Mesothelial cell of epicardium (in vitro differentiated cells): ENCODE results near the gene RNF225. TPM values are rescaled to one million over a fixed set of nuclear protein-coding genes. Genes with fewer than 3 reads are reported as not detected.
"Not testable (repeated sequence)": the region's sequence is repeated elsewhere in the genome, so short reads cannot be mapped to it uniquely, and the experiment has no call there.

Source experiments
- DNase-seq, 2 experiments: peaks; one replicate each; pipeline ENCODE4 v3.0.0; 2021; ENCODE audit warnings: low spot score in 2 of 2; ENCODE audit not compliant: unreplicated experiment in 2 of 2
- H3K27ac Mint-ChIP-seq: 2 replicates; pipeline ENCODE4 v1.8.0; 2021; ENCODE audit warnings: mixed read lengths
- H3K27me3 Mint-ChIP-seq: 2 replicates; pipeline ENCODE4 v1.8.0; 2021; ENCODE audit warnings: low read depth, mixed read lengths
- H3K36me3 Mint-ChIP-seq: 2 replicates; pipeline ENCODE4 v1.8.0; 2021; ENCODE audit warnings: mixed read lengths
- H3K4me1 Mint-ChIP-seq: 2 replicates; pipeline ENCODE4 v1.8.0; 2021; ENCODE audit warnings: mixed read lengths
- H3K4me3 Mint-ChIP-seq: 2 replicates; pipeline ENCODE4 v1.8.0; 2021; ENCODE audit warnings: mild to moderate bottlenecking, moderate library complexity, mixed read lengths
- H3K9me3 Mint-ChIP-seq: 2 replicates; pipeline ENCODE4 v1.8.0; 2021; ENCODE audit warnings: mixed read lengths
- CTCF ChIP-seq: fragments of 200-600 bp; sonication (generic); IDR thresholded peaks from one replicate; pipeline ENCODE4 v1.5.0; 2021; ENCODE audit warnings: antibody characterized with exemption; ENCODE audit not compliant: unreplicated experiment
- total RNA-seq: library from RNA; stranded (reverse); gene quantifications from 3 replicates; pipeline ENCODE4 v1.2.1, GENCODE V29; 2021

Gene RNF225
- total RNA-seq, 1 donor from 2014 or later: 0.83 TPM

GRCh38 chr19:58368561-58369360 is 26.7 kb upstream of the RNF225 start:
- Mint-ChIP-seq H3K4me3 (no peak overlapping the region), H3K36me3 (peaks cover 11% of the 10 kb centered on the region), H3K27ac (no peak overlapping the region), H3K4me1 (no peaks in the 10 kb centered on the region), H3K27me3 (no peaks in the 10 kb centered on the region), H3K9me3 (no peaks in the 10 kb centered on the region)
- no peak for DNase-seq
- TF ChIP-seq CTCF: no peak

GRCh38 chr19:58372311-58373133 is 22.9 kb upstream of the RNF225 start:
- Mint-ChIP-seq H3K27me3 (no peaks in the 10 kb centered on the region), H3K4me1 (no peaks in the 10 kb centered on the region), H3K4me3 (no peak overlapping the region), H3K36me3 (peaks cover 7% of the 10 kb centered on the region), H3K9me3 (no peaks in the 10 kb centered on the region), H3K27ac (no peak overlapping the region)
- no peak for DNase-seq
- peak; percentile 30 for TF ChIP-seq CTCF

- Mint-ChIP-seq H3K9me3 (no peaks in the 10 kb centered on the region), H3K27me3 (no peaks in the 10 kb centered on the region), H3K27ac (no peak overlapping the region), H3K4me1 (no peaks in the 10 kb centered on the region), H3K36me3 (peaks cover 7% of the 10 kb centered on the region), H3K4me3 (no peak overlapping the region)
- no peak for TF ChIP-seq CTCF
- DNase-seq: no peak
Observed at GRCh38 chr19:58374200-58374599, 21.3 kb upstream of the RNF225 start.

GRCh38 chr19:58376724-58377123 is 18.7 kb upstream of the RNF225 start:
- H3K4me1 Mint-ChIP-seq: peaks cover 12% of the 10 kb centered on the region
- DNase-seq, H3K9me3 Mint-ChIP-seq, H3K27ac Mint-ChIP-seq, H3K27me3 Mint-ChIP-seq, H3K36me3 Mint-ChIP-seq, H3K4me3 Mint-ChIP-seq: not testable (repeated sequence)

GRCh38 chr19:58379246-58379645 is 16.2 kb upstream of the RNF225 start:
- Mint-ChIP-seq H3K4me1 (peaks cover 12% of the 10 kb centered on the region), H3K4me3 (peak overlapping the region; percentile 86), H3K36me3 (no peaks in the 10 kb centered on the region), H3K9me3 (no peaks in the 10 kb centered on the region), H3K27me3 (no peaks in the 10 kb centered on the region), H3K27ac (peak overlapping the region; percentile 59)
- no peak for TF ChIP-seq CTCF
- DNase-seq: no peak
